Prostate gland (tissue), 2 donors: ENCODE measurements around the gene LYPLA2.
"Not testable (repeated sequence)": the region's sequence is repeated elsewhere in the genome, so short reads cannot be mapped to it uniquely, and the experiment has no call there.

Experiments used
- POLR2A ChIP-seq: fragments of 450-650 bp; IDR thresholded peaks from one replicate; pipeline ENCODE4 v1.6.1; 2016; ENCODE audit warnings: antibody characterized with exemption, mild to moderate bottlenecking
- POLR2AphosphoS5 ChIP-seq: sonication (generic); formaldehyde crosslinking; IDR thresholded peaks from one replicate; pipeline ENCODE4 v1.6.1; 2017; ENCODE audit warnings: antibody characterized with exemption
- TF ChIP-seq, protein P1 (sequence below), 4 experiments: fragments of 200-600 bp in 2 of 4; fragments of 450-650 bp in 2 of 4; sonication (generic) in 2 of 4; IDR thresholded peaks; 1 replicate in 3 of 4; 2 replicates in 1 of 4; pipeline ENCODE4 v1.5.1; 2016 to 2019; ENCODE audit warnings: antibody characterized with exemption in 4 of 4, mild to moderate bottlenecking in 2 of 4, moderate library complexity in 2 of 4

DNA sequence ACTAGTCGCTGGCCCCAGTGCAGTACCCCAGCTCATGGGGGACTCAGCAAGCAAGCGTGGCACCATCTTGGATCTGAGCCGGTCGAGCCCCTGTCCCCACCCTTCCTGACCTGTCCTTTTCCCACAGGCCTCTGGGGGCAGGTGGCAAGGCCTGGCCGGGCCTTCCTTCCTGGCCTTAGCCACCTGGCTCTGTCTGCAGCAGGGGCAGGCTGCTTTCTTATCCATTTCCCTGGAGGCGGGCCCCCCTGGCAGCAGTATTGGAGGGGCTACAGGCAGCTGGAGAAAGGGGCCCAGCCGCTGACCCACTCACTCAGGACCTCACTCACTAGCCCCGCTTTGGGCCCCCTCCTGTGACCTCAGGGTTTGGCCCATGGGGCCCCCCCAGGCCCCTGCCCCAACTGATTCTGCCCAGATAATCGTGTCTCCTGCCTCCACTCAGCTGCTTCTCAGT lies 3.8 kb downstream of the LYPLA2 start:
- not testable (repeated sequence) for TF ChIP-seq POLR2A, POLR2AphosphoS5
- TF ChIP-seq, protein P1, sequence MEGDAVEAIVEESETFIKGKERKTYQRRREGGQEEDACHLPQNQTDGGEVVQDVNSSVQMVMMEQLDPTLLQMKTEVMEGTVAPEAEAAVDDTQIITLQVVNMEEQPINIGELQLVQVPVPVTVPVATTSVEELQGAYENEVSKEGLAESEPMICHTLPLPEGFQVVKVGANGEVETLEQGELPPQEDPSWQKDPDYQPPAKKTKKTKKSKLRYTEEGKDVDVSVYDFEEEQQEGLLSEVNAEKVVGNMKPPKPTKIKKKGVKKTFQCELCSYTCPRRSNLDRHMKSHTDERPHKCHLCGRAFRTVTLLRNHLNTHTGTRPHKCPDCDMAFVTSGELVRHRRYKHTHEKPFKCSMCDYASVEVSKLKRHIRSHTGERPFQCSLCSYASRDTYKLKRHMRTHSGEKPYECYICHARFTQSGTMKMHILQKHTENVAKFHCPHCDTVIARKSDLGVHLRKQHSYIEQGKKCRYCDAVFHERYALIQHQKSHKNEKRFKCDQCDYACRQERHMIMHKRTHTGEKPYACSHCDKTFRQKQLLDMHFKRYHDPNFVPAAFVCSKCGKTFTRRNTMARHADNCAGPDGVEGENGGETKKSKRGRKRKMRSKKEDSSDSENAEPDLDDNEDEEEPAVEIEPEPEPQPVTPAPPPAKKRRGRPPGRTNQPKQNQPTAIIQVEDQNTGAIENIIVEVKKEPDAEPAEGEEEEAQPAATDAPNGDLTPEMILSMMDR (IDR thresholded peaks at IDR 0.05): not testable (repeated sequence)
